ENCODE measurements around the gene TOMM7. TPM values are rescaled to one million over a fixed set of nuclear protein-coding genes. Genes with fewer than 3 reads are reported as not detected.

TOMM7 gene
- polyA plus RNA-seq (2013, experiment 1 of 2; ENCODE audit: insufficient read length): 335 TPM
- 303 TPM for polyA plus RNA-seq (2013, experiment 2 of 2; ENCODE audit: insufficient read length)

- DNase-seq: peak; percentile 97
Observed at GRCh38 chr7:22822486-22823141, at the start of gene TOMM7. TOMM7 (minus strand) TSS chr7:22822849; CDS start chr7:22822779, 70 bp downstream.

GRCh38 chr7:22872096-22872807 is 49.6 kb upstream of the TOMM7 start:
- DNase-seq: no peak

GRCh38 chr7:22871661-22872060 is 49.0 kb upstream of the TOMM7 start:
- no peak for DNase-seq

- no peak for DNase-seq
Observed at GRCh38 chr7:22868509-22868908, 45.9 kb upstream of the TOMM7 start.

GRCh38 chr7:22867589-22867988 is 44.9 kb upstream of the TOMM7 start:
- no peak for DNase-seq

GRCh38 chr7:22867003-22867402 is 44.4 kb upstream of the TOMM7 start:
- peak; percentile 43 for DNase-seq

GRCh38 chr7:22865602-22865960 is 42.9 kb upstream of the TOMM7 start:
- DNase-seq: no peak

GRCh38 chr7:22864855-22865601 is 42.4 kb upstream of the TOMM7 start:
- DNase-seq: no peak

- DNase-seq: peak; percentile 37
Observed at GRCh38 chr7:22864301-22864700, 41.7 kb upstream of the TOMM7 start.

- no peak for DNase-seq
Observed at GRCh38 chr7:22863156-22863899, 40.7 kb upstream of the TOMM7 start.

GRCh38 chr7:22861576-22861975 is 38.9 kb upstream of the TOMM7 start:
- DNase-seq: no peak

- no peak for DNase-seq
Observed at GRCh38 chr7:22860784-22861482, 38.3 kb upstream of the TOMM7 start.

GRCh38 chr7:22860337-22860736 is 37.7 kb upstream of the TOMM7 start:
- no peak for DNase-seq

GRCh38 chr7:22859641-22860290 is 37.1 kb upstream of the TOMM7 start:
- DNase-seq: no peak

- DNase-seq: peak; percentile 97
Observed at GRCh38 chr7:22858640-22859561, 36.3 kb upstream of the TOMM7 start.

GRCh38 chr7:22858274-22858639 is 35.6 kb upstream of the TOMM7 start:
- no peak for DNase-seq

- DNase-seq: no peak
Observed at GRCh38 chr7:22856416-22856815, 33.8 kb upstream of the TOMM7 start.

GRCh38 chr7:22855049-22855392 is 32.4 kb upstream of the TOMM7 start:
- DNase-seq: no peak

GRCh38 chr7:22854158-22855048 is 31.8 kb upstream of the TOMM7 start:
- peak; percentile 92 for DNase-seq

All from fibroblast of skin of scalp (primary cell).